Stimulated activated CD4-positive, alpha-beta T cell treated with anti-CD3 and anti-CD28 coated beads, Interleukin-1b, Interleukin-23, amount 100 ng/mL, for 1 hour (primary cell): ENCODE data around the gene UQCRQ.

Experiments
- DNase-seq, 2 donors: peaks; one replicate each; pipeline ENCODE4 v3.0.0-alpha.2; 2020; ENCODE audit warnings: low read depth in 2 of 2

Gene UQCRQ

DNA sequence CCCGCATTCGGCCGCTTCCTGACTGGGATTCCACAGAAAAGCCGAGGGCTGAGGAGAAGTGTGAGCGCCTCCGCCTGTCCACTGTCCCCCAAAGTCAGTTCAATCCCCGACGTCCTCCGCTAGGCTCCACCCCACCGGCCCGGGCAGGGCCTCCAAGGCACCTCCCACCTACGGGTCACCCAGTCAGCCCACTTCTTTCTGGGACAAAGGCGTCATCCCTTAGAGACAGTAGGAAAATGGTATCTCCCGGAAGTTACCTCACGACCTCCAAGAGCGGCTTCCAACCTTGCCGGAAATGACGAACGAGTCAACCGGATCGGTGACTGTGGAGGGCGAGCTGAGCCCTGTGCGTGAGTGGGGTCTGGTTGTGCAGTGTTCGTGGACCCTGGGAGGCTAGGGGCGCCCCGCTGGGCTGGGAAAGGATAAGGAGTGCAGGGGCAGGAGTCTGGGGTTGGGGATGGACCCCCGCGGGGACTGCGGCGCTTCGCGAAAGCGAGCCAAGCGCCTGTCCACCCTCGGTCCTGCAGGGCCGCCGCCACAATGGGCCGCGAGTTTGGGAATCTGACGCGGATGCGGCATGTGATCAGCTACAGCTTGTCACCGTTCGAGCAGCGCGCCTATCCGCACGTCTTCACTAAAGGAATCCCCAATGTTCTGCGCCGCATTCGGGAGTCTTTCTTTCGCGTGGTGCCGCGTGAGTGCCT, at the start of gene UQCRQ, which contains the start of gene GDF9:
UQCRQ (plus strand) TSS at position 301 of the 704 bp plus-strand sequence; CDS start at position 541, 240 bp downstream.
GDF9 (minus strand) TSS at position 128 of the 704 bp plus-strand sequence. CDS start 1,936 bp downstream, outside the sequence.
- peak; percentile 69 to 84 for DNase-seq

GRCh38 chr5:132817011-132817410, 49.4 kb upstream of the UQCRQ start:
- DNase-seq: no peak

- DNase-seq: no peak
Observed at GRCh38 chr5:132819468-132819867, 47.0 kb upstream of the UQCRQ start.

GRCh38 chr5:132820162-132820754, 46.2 kb upstream of the UQCRQ start:
- peak; percentile 71 to 77 for DNase-seq

DNA sequence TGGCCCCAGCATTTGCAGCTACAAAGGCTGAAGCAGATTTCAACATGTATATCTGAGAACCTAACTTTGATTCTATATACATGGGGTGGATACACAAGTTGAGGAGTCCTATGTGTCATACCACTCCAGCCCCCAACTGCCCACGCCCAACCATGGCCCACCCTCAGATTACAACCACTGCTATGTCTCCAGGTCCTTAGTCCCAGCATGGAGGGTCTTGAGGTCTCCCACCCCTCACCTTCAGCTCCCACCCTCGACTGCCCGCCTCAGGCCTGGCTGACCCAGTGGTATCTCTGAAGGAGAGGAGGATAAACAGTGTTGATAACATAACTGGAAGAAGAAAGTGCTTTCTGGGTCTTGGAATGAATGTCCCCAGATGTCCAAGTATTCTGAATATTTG, 45.1 kb upstream of the UQCRQ start:
- DNase-seq: no peak

- DNase-seq: no peak
Observed at GRCh38 chr5:132821791-132822190, 44.7 kb upstream of the UQCRQ start.

GRCh38 chr5:132822650-132823480, 43.6 kb upstream of the UQCRQ start:
- DNase-seq: no peak

- DNase-seq: no peak
Observed at GRCh38 chr5:132823481-132824050, 42.9 kb upstream of the UQCRQ start.

DNA sequence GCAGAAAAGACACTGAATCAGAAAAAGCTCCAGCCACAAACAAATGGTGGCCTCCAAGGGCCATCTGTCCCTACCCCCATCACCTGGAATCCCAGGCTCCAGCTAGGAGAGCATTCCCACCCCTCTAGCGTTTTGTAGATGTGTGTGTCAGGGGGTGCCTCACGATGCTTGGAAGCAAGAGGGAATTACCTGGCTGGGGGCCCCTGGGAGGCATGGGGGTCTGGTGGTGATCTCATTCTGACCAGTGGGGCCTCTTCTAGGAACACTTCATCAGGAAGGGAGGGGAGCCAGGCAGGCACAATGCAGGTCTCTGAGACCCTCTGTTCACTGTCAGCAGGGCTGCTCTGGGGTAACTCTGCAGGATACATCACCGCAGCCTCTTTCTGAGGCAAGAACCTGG, 42.0 kb upstream of the UQCRQ start:
- no peak for DNase-seq

- DNase-seq: no peak
Observed at GRCh38 chr5:132825033-132825833, 41.2 kb upstream of the UQCRQ start.

DNA sequence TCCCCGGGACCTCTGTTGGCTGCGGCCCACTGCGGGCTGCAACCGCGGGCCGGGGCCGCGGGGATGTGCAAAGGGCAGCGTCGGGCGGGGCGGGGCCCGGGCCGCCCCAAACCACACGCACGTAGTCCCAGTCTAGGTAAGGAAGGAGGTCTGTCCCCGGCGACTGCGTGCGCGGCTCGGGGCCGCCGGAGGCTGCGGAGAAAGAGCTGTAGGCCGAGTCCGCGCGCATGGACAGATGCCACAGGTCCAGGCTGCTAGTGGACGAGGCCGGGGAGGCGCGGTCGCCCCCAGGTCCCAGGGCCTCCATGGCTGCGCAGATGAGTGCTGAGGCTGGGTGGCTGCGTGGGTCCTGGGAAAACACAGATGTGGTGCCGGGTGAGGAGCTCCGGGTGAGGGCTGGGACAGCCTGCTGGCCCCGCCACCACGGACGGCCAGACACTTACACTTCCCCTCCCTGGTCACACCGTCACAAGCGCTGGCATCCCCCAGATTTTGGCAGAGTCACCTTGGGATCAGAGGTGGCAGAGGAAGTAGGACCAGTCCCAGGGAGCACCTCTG, 40.5 kb upstream of the UQCRQ start:
- no peak for DNase-seq

DNA sequence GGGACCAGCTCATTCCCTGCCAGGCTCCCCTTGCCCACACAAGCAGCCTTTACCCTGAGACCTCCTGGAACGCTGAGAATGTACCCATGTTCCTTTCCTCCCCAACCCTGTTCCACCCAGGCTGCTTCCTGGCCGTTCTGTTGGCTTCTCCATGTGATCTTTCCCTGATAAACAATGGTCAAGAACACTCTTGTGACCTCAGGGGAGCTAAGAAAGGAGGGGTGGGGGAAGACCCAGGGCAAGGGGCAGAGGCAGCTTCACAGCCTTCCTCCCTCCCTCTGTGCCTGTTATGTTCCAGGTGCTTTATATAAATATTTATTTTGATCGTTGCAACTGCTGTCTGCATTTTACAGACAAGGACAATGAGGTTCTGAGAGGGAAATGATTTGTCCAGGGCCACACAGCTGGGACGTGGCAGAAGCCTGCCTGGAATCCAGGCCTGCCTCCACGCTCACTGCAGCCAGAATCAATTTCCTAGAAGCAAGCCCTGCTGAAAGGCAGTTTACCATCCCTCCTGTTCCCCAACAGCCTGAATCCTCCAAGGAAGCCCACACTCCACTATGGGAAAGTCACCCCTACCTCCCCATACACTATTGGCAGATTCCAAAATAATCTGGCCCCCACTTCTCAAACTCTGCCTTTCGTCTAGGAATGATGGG, 39.9 kb upstream of the UQCRQ start:
- no peak for DNase-seq

DNA sequence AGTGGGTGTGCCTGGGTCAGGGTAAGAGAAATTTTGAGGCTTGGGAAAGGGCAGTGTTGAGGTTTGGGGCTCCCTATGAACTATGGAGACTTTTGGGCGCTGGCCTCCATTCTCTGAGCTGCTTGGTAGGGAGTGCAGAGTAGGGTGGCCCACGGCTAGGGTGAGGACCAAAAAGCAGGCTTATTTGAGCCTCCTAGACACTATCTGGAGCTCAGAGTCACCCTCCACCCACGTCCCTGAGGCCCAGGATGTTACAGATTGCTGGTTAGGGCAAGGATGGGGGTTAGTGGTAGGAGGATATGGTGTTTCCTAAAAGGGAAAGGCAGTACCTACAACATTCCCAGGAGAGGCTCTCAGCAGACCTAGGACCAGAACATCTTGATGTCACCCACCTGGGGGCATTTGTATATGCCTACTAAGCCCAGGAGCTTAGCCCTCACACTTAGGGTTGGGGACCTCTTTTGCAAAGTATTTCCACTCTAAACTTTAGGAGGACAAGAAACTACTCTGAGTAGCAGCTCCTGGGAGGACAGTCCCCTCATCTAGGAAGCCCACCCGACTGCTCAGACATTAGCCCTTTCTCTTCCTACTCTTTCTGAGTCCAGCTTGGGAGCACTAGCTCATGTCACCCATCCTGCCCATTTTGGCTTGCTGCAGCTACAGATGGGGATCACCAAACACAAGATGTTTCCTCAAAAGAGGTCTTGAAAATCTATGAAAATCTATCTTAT, 38.3 kb upstream of the UQCRQ start:
- DNase-seq: no peak

- no peak for DNase-seq
Observed at GRCh38 chr5:132828846-132829494, 37.5 kb upstream of the UQCRQ start.

- peak; percentile 27 to 52 for DNase-seq
Observed at GRCh38 chr5:132829742-132830435, 36.6 kb upstream of the UQCRQ start.

GRCh38 chr5:132830436-132831094, 35.9 kb upstream of the UQCRQ start, which contains the start of gene SHROOM1:
TSS of gene SHROOM1 (minus strand) at chr5:132830647. CDS start at chr5:132826140, 4,507 bp downstream.
- no peak for DNase-seq

DNA sequence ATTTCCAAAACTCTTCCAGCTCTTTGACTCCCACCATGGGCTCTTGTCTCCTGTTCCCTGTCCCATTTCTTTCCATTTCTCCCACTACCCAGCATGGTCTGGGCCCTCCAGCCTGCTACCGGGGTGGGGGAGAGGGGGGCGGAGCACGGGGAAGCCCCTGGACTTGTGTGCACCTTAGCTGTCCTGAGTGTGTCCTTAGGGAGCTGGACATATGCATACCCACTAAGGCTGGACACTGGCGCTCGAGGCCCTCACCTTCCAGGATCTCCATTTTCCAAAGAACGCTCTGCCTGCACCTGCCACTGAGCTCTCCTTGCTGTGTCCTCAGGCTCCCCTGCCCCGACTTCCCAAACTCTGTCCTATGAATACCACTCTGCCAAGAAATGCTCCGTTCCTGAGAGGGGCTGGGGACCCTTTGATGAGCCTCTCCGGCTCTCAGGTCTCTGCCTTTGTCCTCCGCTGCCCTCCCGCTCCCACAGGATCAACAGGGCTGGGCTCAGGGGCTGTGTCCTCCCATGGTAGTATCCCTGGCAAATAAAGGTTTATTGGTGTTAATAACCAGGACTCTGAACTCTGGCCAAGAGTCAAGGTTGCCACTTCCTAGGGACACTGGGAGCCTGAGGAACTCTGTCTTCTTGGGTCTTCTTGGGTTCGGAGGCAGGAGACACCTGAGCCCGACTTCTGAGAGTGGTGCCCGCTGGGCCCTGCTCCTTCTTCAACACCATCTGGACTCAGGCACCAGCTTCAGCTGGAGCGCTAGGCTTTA, 35.2 kb upstream of the UQCRQ start:
- DNase-seq: no peak
